H9 (cell line): ENCODE measurements around the gene ZNF236. TPM values are rescaled to one million over a fixed set of nuclear protein-coding genes. Genes with fewer than 3 reads are reported as not detected.

Experiments used
- DNase-seq: peaks from one replicate; pipeline ENCODE4 v3.0.0-alpha.2; 2017
- H2AFZ ChIP-seq: one replicate; pipeline ENCODE4 v1.6.1; 2013; ENCODE audit warnings: mild to moderate bottlenecking, low read length, control low read depth, moderate library complexity
- H2AK5ac ChIP-seq: 2 replicates; pipeline ENCODE4 v1.6.1; 2013; ENCODE audit warnings: low read length, control low read depth, mixed read lengths; ENCODE audit not compliant: insufficient read length
- H2BK120ac ChIP-seq: one replicate; pipeline ENCODE4 v1.6.1; 2013; ENCODE audit warnings: low read depth, mild to moderate bottlenecking, low read length, control low read depth, inconsistent platforms; ENCODE audit not compliant: poor library complexity, severe bottlenecking
- H2BK12ac ChIP-seq: 2 replicates; pipeline ENCODE4 v1.6.1; 2013; ENCODE audit warnings: low read length, control low read depth, mixed read lengths, low read depth; ENCODE audit not compliant: insufficient read length
- H2BK15ac ChIP-seq: 2 replicates; pipeline ENCODE4 v1.6.1; 2013; ENCODE audit warnings: low read depth, low read length, control low read depth
- H2BK20ac ChIP-seq: one replicate; pipeline ENCODE4 v1.6.1; 2013; ENCODE audit warnings: low read depth, mild to moderate bottlenecking, low read length, control low read depth, inconsistent platforms; ENCODE audit not compliant: poor library complexity, severe bottlenecking
- H2BK5ac ChIP-seq: 2 replicates; pipeline ENCODE4 v1.6.1; 2013; ENCODE audit warnings: low read length, control low read depth, mixed read lengths; ENCODE audit not compliant: insufficient read length
- H3K14ac ChIP-seq: 2 replicates; pipeline ENCODE4 v1.6.1; 2013; ENCODE audit warnings: low read length, control low read depth; ENCODE audit not compliant: insufficient read depth
- H3K18ac ChIP-seq: 2 replicates; pipeline ENCODE4 v1.6.1; 2013; ENCODE audit warnings: low read depth, mild to moderate bottlenecking, mixed read lengths, low read length, control low read depth; ENCODE audit not compliant: insufficient read length
- H3K23ac ChIP-seq: 2 replicates; pipeline ENCODE4 v1.6.1; 2013; ENCODE audit warnings: low read length, control low read depth, mixed read lengths, low read depth; ENCODE audit not compliant: insufficient read length
- H3K23me2 ChIP-seq: 2 replicates; pipeline ENCODE4 v1.6.1; 2013; ENCODE audit warnings: low read depth, mild to moderate bottlenecking, mixed read lengths, low read length, control low read depth; ENCODE audit not compliant: insufficient read length, poor library complexity, severe bottlenecking
- H3K27ac ChIP-seq: 2 replicates; pipeline ENCODE4 v1.5.1; 2013; ENCODE audit warnings: low read length, control low read depth, mixed read lengths, low read depth; ENCODE audit not compliant: insufficient read length
- H3K27me3 ChIP-seq: 2 replicates; pipeline ENCODE4 v1.6.1; 2013; ENCODE audit warnings: low read length, control low read depth, inconsistent platforms; ENCODE audit not compliant: insufficient read depth
- H3K4ac ChIP-seq: 2 replicates; pipeline ENCODE4 v1.6.1; 2013; ENCODE audit warnings: low read depth, mild to moderate bottlenecking, control low read depth, inconsistent platforms, low read length, moderate library complexity
- H3K4me1 ChIP-seq: 2 replicates; pipeline ENCODE4 v1.6.1; 2013; ENCODE audit warnings: low read length, control low read depth, inconsistent platforms; ENCODE audit not compliant: insufficient read depth
- H3K4me2 ChIP-seq: 2 replicates; pipeline ENCODE4 v1.6.1; 2013; ENCODE audit warnings: low read length, control low read depth, mixed read lengths; ENCODE audit not compliant: insufficient read length, insufficient read depth
- H3K56ac ChIP-seq: 2 replicates; pipeline ENCODE4 v1.6.1; 2013; ENCODE audit warnings: low read depth, mild to moderate bottlenecking, mixed read lengths, low read length, control low read depth; ENCODE audit not compliant: insufficient read length
- H3K79me1 ChIP-seq: 2 replicates; pipeline ENCODE4 v1.6.1; 2013; ENCODE audit warnings: low read depth, mild to moderate bottlenecking, moderate library complexity, low read length, control low read depth, inconsistent platforms; ENCODE audit not compliant: insufficient read depth, poor library complexity, severe bottlenecking
- H3K79me2 ChIP-seq: 2 replicates; pipeline ENCODE4 v1.6.1; 2013; ENCODE audit warnings: low read length, control low read depth, inconsistent platforms; ENCODE audit not compliant: insufficient read depth
- H3K9ac ChIP-seq: 2 replicates; pipeline ENCODE4 v1.6.1; 2013; ENCODE audit warnings: low read length, control low read depth, mixed read lengths; ENCODE audit not compliant: insufficient read length; ENCODE audit errors: extremely low read depth
- H3K9me3 ChIP-seq: one replicate; pipeline ENCODE4 v1.6.1; 2013; ENCODE audit warnings: low read depth, low read length, inconsistent platforms; ENCODE audit not compliant: control insufficient read depth
- H3T11ph ChIP-seq: one replicate; pipeline ENCODE4 v1.6.1; 2013; ENCODE audit warnings: mild to moderate bottlenecking, low read length, control low read depth, inconsistent platforms
- H4K20me1 ChIP-seq: one replicate; pipeline ENCODE4 v1.6.1; 2013; ENCODE audit not compliant: control insufficient read depth, insufficient read length, insufficient read depth
- H4K5ac ChIP-seq: 2 replicates; pipeline ENCODE4 v1.6.1; 2013; ENCODE audit warnings: low read depth, mild to moderate bottlenecking, mixed read lengths, low read length, control low read depth; ENCODE audit not compliant: insufficient read length
- H4K8ac ChIP-seq: replicated peaks from 2 replicates; pipeline ENCODE4 v1.6.1; 2013; ENCODE audit warnings: low read length, control low read depth, mixed read lengths, low read depth; ENCODE audit not compliant: insufficient read length
- H4K91ac ChIP-seq: 2 replicates; pipeline ENCODE4 v1.6.1; 2013; ENCODE audit warnings: low read depth, mild to moderate bottlenecking, moderate library complexity, mixed read lengths, low read length, control low read depth; ENCODE audit not compliant: insufficient read length
- H3K27ac Mint-ChIP-seq, 3 experiments: 2 replicates in 2 of 3; 3 replicates in 1 of 3; pipeline ENCODE4 v1.8.0; 2020 to 2021; ENCODE audit warnings: mixed read lengths in 3 of 3, mild to moderate bottlenecking in 1 of 3, moderate library complexity in 1 of 3
- H3K27me3 Mint-ChIP-seq: 2 replicates; pipeline ENCODE4 v1.8.0; 2021; ENCODE audit warnings: low read depth, mild to moderate bottlenecking, moderate library complexity, mixed read lengths
- H3K36me3 Mint-ChIP-seq, 3 experiments: 2 replicates in 2 of 3; 3 replicates in 1 of 3; pipeline ENCODE4 v1.8.0; 2020 to 2021; ENCODE audit warnings: low read depth in 3 of 3, mixed read lengths in 3 of 3; ENCODE audit not compliant: insufficient read depth in 1 of 3
- H3K4me1 Mint-ChIP-seq, 2 experiments: 2 replicates each; pipeline ENCODE4 v1.8.0; 2020; ENCODE audit warnings: mixed read lengths in 2 of 2
- H3K4me3 Mint-ChIP-seq, 2 experiments: 2 replicates in 1 of 2; 3 replicates in 1 of 2; pipeline ENCODE4 v1.8.0; 2020 to 2021; ENCODE audit warnings: mild to moderate bottlenecking in 2 of 2, mixed read lengths in 2 of 2, moderate library complexity in 1 of 2
- H3K9me3 Mint-ChIP-seq, 2 experiments: 2 replicates in 1 of 2; 3 replicates in 1 of 2; pipeline ENCODE4 v1.8.0; 2020; ENCODE audit warnings: mild to moderate bottlenecking in 2 of 2, mixed read lengths in 2 of 2, moderate library complexity in 1 of 2
- CTCF ChIP-seq: fragments of 200-600 bp; sonication (generic); conservative IDR thresholded peaks from 3 replicates; pipeline ENCODE4 v1.8.0; 2021; ENCODE audit warnings: antibody characterized with exemption, mild to moderate bottlenecking
- WGBS: extraction: QIAGEN DNeasy Blood & Tissue Kit; methylation state at CpG from one replicate; pipeline ENCODE4 v1.1.7; 2013; ENCODE audit warnings: missing lambda C conversion rate, low lambda C conversion rate, mixed read lengths; ENCODE audit not compliant: insufficient read length; ENCODE audit errors: extremely low coverage; 5-methylcytosine and 5-hydroxymethylcytosine counted together
- total RNA-seq: library from RNA; stranded (reverse); gene quantifications from 2 replicates; pipeline ENCODE4 v1.2.1, GENCODE V29; 2021

The ZNF236 gene
- total RNA-seq, 1 experiment from 2014 or later = 16.0 TPM

GRCh38 chr18:77013811-77014521, 191.6 kb downstream of the ZNF236 start:
- H2BK15ac ChIP-seq = no peak overlapping the region
- H3K4ac ChIP-seq = no peak overlapping the region
- H3K23ac ChIP-seq = no peak overlapping the region
- no peak overlapping the region for H2AFZ ChIP-seq
- H3K27ac ChIP-seq = no peak overlapping the region
- H3K79me2 ChIP-seq = no peaks in the 10 kb centered on the region
- H4K91ac ChIP-seq = no peak overlapping the region
- no peak overlapping the region for H3K4me2 ChIP-seq
- H4K8ac ChIP-seq = no peak overlapping the region
- Mint-ChIP-seq H3K4me1 (peaks cover 16 to 25% of the 10 kb centered on the region in 2 experiments), H3K9me3 (no peaks in the 10 kb centered on the region; a peak in 2 of 5 replicates), H3K36me3 (peaks cover 0 to 9% (median 0%) of the 10 kb centered on the region in 3 experiments; a peak in 4 of 7 replicates), H3K27ac (no peak overlapping the region; a peak in 2 of 7 replicates), H3K4me3 (no peak overlapping the region), H3K27me3 (no peaks in the 10 kb centered on the region)
- H3K56ac ChIP-seq = no peak overlapping the region
- no peak overlapping the region for H4K5ac ChIP-seq
- peaks cover 4% of the 10 kb centered on the region for H4K20me1 ChIP-seq
- no peak overlapping the region for H3T11ph ChIP-seq
- H2BK5ac ChIP-seq = no peak overlapping the region
- no peaks in the 10 kb centered on the region for H3K23me2 ChIP-seq
- no CpG with 5 or more reads among the region's 18 CpGs for WGBS
- no peak overlapping the region for H3K9ac ChIP-seq
- H3K9me3 ChIP-seq = no peaks in the 10 kb centered on the region
- no peak overlapping the region for H3K18ac ChIP-seq
- no peak overlapping the region for H3K14ac ChIP-seq
- peaks cover 4% of the 10 kb centered on the region; the same call in 1 of the 2 replicates for H3K4me1 ChIP-seq
- DNase-seq = no peak
- no peak overlapping the region for H2BK12ac ChIP-seq
- no peak overlapping the region for H2BK120ac ChIP-seq
- H2BK20ac ChIP-seq = no peak overlapping the region
- no peak for TF ChIP-seq CTCF
- no peaks in the 10 kb centered on the region for H3K79me1 ChIP-seq
- no peak overlapping the region for H2AK5ac ChIP-seq
- H3K27me3 ChIP-seq = no peaks in the 10 kb centered on the region
